HL-60/S4 treated with phorbol 12-myristate 13-acetate at 8.2 ng/mL for 4 days and 3 days (cell line): ENCODE measurements around the gene EEFSEC.

ENCODE experiments used
- in situ Hi-C: fragments of 300-500 bp; cut with MboI; formaldehyde crosslinking; loops from 2 replicates; pipeline ENCODE4 v1.15.0; 2022; ENCODE audit warnings: low sequenced_read_pairs

Gene EEFSEC

DNA sequence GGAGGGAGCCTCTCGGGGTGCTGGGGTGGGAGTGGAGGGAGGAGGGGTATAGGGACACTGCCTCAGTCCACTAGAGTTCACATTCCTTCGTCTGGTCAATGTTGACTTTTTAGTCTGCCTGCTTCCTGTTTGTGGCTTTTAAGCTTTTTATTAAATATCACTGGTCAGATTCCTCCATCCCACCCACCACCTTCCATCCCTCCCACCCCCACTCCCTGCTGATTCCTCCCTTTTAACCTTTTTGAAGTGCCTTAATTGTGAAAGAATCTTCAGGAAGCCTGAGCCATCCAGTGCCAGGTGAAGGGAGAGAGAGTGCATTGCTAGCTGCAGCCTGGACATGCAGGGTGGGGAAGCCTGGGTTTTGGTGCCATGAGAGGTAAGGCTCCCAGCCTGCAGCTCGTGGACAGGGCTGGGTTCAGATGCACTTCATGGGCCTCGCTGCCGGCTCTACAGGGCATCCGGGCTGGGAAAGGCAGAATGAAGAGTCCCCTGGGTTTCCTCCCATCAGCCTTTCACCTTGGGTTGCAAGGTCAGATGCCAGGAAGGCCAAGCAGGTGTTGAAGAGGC, 207.5 kb downstream of the EEFSEC start:
- in situ Hi-C loops, result no loop called here

DNA sequence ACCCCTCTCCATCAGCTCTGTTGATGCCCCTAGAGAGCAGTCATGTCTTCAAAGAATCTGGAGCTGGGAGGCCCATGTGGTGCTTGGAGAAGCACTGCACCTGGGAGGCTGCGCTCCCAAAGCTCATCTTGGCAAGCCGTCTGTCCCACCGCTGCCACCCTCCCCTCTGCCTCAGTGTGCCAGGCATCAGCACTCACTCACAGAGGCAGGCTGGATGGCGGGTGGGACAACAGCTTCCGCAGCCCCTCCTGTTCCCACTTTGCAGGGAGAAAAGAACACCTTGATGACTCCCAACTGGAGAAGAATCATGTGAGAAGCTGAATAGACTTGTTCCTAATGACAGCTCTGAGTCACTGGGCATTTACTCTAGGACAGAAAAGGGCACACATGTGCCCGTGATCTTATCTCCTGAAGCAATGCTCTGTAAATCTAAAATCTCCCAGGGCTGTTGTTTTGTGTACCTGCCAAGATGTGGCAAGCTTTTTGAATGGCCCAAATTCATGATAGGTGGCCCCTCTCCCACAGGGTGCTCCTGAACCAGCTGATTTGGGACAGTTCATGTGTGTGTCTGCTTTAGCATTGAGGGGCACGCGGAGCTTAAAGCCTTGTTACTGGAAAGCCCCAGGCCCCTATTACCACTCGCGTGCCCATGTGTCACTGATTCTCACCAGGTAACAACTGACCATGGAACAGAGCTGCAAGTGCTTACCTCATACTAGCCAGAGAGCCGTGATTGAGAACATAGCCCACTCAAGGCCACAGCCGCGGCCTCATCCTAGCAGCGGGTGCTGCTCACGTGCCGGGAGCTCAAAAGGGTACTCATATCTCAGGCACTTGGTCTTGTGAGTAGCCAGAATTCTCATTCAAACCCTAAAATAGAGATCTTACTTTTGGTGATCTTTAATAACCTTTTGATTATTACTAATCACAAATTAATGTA, 209.0 kb downstream of the EEFSEC start:
- in situ Hi-C loops, result no loop called here

DNA sequence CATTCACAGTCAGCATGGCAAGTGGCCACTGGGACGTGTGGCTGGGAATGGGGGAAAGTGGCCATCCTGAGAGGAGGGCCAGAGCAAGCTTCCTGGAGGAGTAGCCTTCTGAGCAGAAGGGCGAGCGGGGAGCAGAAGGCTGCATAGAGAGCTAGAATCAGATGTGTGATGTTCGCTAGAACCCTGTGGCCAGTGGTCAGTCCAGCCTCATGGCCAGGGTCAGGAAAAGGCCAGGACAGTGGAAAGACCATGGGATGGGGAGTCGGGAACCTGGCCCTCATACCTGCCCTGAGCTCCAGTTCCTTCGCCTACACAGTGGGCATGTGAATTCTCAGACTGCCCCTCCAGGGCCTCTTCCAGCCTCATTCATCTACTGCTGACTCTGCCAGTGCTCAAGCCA, 211.0 kb downstream of the EEFSEC start:
- in situ Hi-C loops, result no loop called here

- in situ Hi-C loops, result no loop called here
Measured at GRCh38 chr3:128364808-128365360, 211.6 kb downstream of the EEFSEC start.

GRCh38 chr3:128366136-128366535, 212.9 kb downstream of the EEFSEC start:
- in situ Hi-C loops, result no loop called here

- in situ Hi-C loops, result no loop called here
Measured at GRCh38 chr3:128366652-128367051, 213.4 kb downstream of the EEFSEC start.

DNA sequence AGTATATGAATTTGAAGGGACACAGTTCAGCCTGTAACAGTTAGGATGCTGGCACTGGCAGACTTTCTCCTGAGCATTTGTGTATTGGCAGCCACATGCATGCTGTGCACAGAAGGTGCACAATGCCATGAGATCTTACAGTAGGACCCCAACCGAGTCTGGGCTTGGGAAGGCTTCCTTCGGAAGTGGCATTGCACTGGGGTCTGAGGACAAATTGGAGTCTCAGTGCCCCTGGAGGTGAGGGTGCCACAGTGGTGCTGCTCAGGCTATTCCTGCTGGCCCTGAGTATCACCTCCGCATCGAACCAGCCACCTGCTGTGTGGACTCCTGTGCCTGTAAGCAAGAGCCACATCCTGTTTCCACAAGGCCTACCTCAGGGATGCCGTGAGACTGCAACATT, 213.9 kb downstream of the EEFSEC start:
- in situ Hi-C loops, result no loop called here

GRCh38 chr3:128367761-128368160, 214.5 kb downstream of the EEFSEC start:
- in situ Hi-C loops, result no loop called here

DNA sequence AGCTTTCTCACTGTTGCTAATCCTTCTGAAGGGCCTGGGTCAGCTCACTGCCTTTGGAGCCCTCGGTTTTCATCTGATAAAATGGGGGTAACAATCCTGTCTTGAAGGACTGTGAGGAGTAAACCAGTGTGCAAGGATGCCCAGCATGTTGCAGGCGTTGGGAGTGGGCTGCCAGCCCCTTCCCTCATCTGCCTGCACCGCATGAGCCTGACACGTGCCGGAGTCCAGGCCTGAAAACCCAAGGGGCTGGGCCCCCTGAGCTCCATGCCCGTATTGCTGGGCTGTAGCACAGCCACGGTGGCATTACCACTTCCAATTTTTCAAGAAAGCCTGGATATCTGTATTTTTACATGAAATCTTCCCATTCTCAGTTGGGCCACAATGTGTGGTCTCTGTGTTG, 215.3 kb downstream of the EEFSEC start:
- in situ Hi-C loops, result no loop called here

DNA sequence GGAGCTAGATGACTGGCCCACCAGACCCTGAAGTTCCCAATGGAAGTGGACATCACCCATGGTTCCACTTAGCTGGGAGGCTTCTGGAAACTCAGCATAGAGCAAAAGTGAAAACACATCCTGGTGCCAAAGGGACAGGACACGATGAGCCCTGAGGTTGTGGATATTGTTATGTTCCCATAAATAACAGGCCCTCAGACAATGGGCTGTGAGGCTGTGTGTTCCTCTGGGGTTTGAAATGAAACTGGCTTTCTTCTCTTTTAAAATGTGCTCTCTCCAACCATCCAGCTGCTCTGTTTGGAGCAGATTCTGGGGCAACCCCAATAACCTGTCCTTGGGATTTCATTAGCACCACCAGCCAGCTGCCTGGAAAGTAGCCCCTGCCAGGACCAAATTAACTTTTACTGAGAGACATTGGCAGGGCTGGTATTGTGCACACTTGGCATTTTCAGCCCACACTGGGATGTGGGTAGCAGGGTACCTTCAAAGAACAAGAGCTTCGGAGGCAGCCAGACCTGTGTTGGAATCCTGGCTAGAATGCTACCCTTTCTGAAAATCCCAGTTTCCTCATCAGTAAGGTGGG, 215.9 kb downstream of the EEFSEC start:
- in situ Hi-C loops, result no loop called here

DNA sequence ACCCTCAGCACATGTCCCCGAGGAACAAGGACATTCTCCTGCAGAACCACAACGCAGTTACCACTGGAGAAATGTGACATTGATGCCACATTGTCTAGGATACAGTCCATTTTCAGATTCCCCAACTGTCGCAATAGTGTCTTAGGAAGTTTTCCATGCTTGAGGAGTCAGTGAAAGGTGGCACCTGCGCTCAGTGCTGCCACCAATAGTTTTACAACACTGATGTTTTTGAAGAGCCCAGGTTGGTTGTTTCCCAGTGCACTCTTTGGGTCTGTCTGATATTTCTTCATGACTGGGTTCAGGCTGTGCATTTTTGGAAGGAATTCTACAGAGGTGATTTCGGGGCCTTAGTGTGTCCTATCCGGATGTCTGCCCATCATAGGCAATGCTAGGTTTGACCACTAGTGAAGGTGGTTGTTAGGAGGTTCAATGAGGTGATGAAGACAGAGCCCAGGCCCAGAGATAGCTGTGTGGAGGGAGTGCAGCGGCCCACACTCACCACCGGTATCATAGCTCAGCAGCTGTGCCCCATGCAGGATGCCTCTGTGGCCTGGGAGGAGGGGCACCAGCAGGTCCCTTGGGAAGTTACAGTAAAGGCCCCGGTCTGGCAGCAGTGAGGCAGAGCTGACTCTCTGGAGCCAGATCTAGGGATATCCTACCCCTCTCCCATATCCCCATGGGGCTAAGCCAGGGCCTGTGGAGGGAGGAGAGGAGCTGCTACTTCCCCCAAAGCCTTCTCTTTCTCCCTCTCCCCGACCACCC, 216.8 kb downstream of the EEFSEC start:
- in situ Hi-C loops, result no loop called here

DNA sequence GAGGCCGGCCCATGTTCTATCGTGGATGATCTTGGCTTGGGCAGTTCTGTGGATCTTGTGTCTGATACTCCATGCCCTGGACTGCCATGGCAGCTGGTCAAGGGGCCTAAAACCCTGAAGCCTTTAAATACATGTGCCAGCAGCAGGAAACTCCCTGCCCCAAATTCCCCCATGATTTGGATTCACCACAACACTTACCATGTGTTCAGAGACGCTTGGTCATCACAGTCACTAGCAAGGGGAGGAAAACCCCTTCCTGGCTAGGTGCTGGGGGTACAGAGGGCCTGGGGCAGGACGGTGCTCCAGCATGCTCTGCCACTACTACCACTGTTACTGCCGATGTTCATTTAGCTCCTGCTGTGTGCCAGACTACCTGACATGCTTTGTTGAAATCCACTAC, 219.0 kb downstream of the EEFSEC start:
- in situ Hi-C loops, result no loop called here

DNA sequence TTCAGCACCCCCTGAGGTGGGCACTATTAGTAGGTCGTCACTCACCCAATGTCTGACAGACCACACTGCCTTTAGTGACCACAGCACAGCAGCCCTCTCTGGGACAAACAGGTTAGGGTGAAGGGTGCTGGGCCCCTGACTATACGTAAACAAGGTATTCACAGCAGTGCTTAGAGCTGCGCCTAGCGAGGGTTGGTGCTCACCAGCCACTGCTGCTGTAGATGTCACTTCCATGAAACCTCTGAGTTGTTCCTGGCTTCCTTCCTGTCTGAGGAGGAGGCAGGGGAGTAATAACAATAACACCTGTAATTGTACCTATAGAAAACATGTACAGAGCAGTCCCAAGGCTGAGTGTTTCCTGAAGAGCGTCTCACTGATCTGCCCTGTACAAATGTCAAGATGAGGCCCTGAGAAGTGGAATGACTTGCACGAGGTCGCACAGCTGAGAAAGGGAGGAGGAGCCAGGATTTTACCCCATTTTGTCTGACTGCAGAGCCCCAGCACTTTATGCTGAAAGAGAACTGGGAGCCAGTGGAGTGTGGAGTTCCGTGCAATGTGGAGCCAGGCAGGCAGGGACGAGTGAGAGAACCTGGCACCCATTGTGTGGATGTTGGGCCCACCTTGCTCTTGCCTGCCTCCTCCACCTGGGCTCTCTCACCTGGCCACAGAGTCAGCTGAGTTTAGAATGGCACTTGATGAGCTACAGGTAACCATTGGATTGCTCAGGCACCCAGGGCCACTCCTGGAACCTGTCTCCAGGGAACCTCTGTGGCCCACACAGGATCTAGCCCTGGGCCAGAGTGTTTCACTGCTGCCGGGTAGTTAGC, 219.6 kb downstream of the EEFSEC start:
- in situ Hi-C loops, result no loop called here

DNA sequence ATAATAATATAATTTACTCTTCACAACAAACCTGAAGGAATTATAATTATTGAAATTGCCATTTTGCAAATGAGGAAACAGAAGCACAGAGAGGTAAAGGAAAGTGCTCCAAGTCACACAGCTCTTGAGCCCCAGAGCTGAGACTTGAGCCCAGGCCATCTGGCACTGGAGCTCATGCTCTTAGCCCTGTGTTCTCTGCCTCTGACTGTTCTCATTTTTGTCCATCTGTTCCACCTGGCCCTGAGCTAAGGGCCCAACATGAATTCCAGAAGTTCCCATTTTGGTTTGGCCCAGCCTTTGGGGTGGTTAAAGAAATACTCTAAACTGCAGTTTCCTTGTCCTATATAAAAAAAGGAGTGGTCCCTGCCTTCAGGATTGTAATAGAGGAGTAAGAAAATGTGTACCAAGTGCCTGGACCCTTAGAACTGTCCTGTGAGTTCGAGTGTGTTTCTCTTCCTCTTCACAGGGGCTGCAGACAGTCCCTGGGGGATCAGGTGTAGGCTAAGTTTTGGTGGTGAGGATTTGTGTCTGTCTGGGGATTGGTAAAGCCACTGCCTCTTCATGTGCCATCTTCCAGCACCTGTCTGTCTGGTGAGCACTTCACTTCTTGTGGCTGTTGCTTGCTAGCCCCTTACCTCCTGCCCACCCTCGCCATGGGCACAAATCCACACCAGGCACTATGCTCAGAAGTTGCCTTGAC, 221.6 kb downstream of the EEFSEC start:
- in situ Hi-C loops, result no loop called here

DNA sequence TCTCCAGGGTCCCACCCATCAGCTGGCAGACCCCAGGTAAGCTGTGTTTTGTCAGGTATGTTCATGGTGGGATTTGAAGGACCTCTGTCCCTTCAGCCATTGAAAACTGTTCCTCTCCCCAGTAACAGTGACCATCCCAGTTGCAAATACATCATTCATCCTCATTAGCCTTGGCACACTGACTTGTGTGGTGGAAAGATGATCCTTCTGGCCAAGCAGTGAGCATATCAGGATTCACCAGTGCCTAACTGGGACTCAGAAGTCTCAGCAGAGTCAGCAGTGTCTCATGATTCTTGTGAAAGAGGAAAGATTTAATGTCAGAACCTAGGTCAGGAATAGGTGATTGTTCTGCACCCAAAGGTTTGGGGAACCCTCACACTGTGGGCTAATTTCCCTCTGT, 223.2 kb downstream of the EEFSEC start:
- in situ Hi-C loops, result no loop called here

GRCh38 chr3:128378631-128379347, 225.5 kb downstream of the EEFSEC start:
- in situ Hi-C loops, result no loop called here

DNA sequence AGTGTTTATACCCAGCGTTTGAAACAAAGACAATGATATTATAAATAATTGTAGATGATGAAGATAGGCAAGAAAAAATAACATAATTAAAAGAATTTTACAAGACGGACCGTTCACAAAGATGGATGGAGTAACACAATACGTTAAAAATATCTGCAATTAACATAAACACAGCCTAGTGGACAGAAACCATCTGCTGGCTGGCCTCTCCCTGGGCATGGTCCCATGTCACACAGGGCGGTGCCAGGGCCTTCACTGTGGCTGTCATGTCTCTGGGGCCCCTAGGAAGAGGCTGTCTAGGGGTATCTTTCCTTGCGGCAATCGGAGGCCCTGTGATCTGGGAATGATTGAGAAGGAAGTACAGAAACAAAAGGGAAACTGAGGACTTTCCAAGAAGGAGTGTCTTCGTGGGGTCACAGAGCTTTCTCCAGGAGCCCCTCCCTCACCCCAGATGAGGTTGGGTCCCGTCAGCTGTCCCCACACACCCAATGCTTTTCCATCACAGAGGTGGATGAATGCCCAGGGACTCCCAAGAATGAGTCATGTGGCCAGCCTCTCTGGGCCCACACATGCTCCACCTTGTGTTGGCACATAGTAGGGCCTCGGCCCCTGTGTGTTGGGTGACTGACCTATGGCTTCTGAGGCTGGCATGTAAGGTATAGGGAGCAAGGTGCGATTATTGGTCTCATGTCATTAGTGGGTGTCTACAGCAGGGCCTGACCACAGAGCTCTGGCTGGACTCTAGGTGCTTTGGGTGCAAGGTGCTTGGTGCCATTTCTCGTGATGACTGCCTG, 226.3 kb downstream of the EEFSEC start:
- in situ Hi-C loops, result no loop called here

GRCh38 chr3:128380295-128380694, 227.0 kb downstream of the EEFSEC start:
- in situ Hi-C loops, result no loop called here
